Fibroblast of lung (primary cell): ENCODE results near the gene TSSK6. TPM values are rescaled to one million over a fixed set of nuclear protein-coding genes. Genes with fewer than 3 reads are reported as not detected.

Experiments used
- DNase-seq, 2 donors: peaks; one replicate each; pipeline versions ENCODE4 v3.0.0 to v3.0.0-alpha.2; 2010; ENCODE audit warnings: low read depth in 2 of 2
- H2AFZ ChIP-seq: 2 replicates; pipeline ENCODE4 v1.5.1; 2012; ENCODE audit warnings: low read length, control low read depth, inconsistent platforms
- H3K27ac ChIP-seq: 2 replicates; pipeline ENCODE4 v1.5.1; 2011; ENCODE audit warnings: low read length, control low read depth; ENCODE audit not compliant: insufficient read depth
- H3K27me3 ChIP-seq: 2 replicates; pipeline ENCODE4 v1.5.1; 2011; ENCODE audit warnings: mild to moderate bottlenecking, low read length; ENCODE audit not compliant: control insufficient read depth, insufficient read depth
- H3K36me3 ChIP-seq: 2 replicates; pipeline ENCODE4 v1.5.1; 2011; ENCODE audit warnings: low read length; ENCODE audit not compliant: control insufficient read depth, insufficient read depth
- H3K4me1 ChIP-seq: 2 replicates; pipeline ENCODE4 v1.5.1; 2011; ENCODE audit warnings: low read length; ENCODE audit not compliant: control insufficient read depth, insufficient read depth; ENCODE audit errors: extremely low read depth
- H3K4me2 ChIP-seq: 2 replicates; pipeline ENCODE4 v1.5.1; 2011; ENCODE audit warnings: low read length, control low read depth; ENCODE audit not compliant: insufficient read depth; ENCODE audit errors: extremely low read depth
- H3K4me3 ChIP-seq, 4 experiments: fragments of 200-600 bp in 1 of 4; sonication (generic) in 1 of 4; replicated peaks in 1 of 4; 2 replicates each; pipeline ENCODE4 v1.5.1; 2011 to 2016; ENCODE audit warnings: low read length in 4 of 4, low read depth in 3 of 4, mild to moderate bottlenecking in 3 of 4, control low read depth in 2 of 4, inconsistent platforms in 1 of 4, mixed read lengths in 1 of 4; ENCODE audit not compliant: insufficient read depth in 1 of 4; ENCODE audit errors: control extremely low read depth in 1 of 4
- H3K79me2 ChIP-seq: 2 replicates; pipeline ENCODE4 v1.5.1; 2012; ENCODE audit warnings: mild to moderate bottlenecking, low read length, inconsistent platforms; ENCODE audit not compliant: control insufficient read depth, insufficient read depth
- H3K9ac ChIP-seq: 2 replicates; pipeline ENCODE4 v1.5.1; 2011; ENCODE audit warnings: mild to moderate bottlenecking, low read length, control low read depth; ENCODE audit not compliant: insufficient read depth
- H3K9me3 ChIP-seq: 2 replicates; pipeline ENCODE4 v1.5.1; 2012; ENCODE audit warnings: low read depth, low read length; ENCODE audit not compliant: control insufficient read depth, insufficient read depth
- H4K20me1 ChIP-seq: 2 replicates; pipeline ENCODE4 v1.5.1; 2011; ENCODE audit warnings: low read length; ENCODE audit not compliant: control insufficient read depth, insufficient read depth; ENCODE audit errors: extremely low read depth
- CTCF ChIP-seq, 2 donors: IDR thresholded peaks in 1 of 2; conservative IDR thresholded peaks in 1 of 2; 1 replicate in 1 of 2; 2 replicates in 1 of 2; pipeline ENCODE4 v1.5.1; 2011 to 2012; ENCODE audit warnings: low read length in 2 of 2, control low read depth in 1 of 2, inconsistent platforms in 1 of 2, low read depth in 1 of 2, mild to moderate bottlenecking in 1 of 2
- EZH2 ChIP-seq: IDR thresholded peaks from 2 replicates; pipeline ENCODE4 v1.5.1; 2012; ENCODE audit warnings: low read length, control low read depth, mild to moderate bottlenecking; ENCODE audit errors: missing control alignments
- polyA plus RNA-seq, 2 donors: library from polyadenylated mRNA; depleted of rRNA in 1 of 2; stranded (reverse) in 1 of 2; unstranded in 1 of 2; fragments of >200 nt; gene quantifications; 2 replicates each; pipeline ENCODE4 v1.2.1, GENCODE V29; 2011 to 2012; ENCODE audit warnings: missing spikeins in 1 of 2
- total RNA-seq: library from RNA; depleted of rRNA; stranded (reverse); fragments of >200 nt; gene quantifications from 2 replicates; pipeline ENCODE4 v1.2.1, GENCODE V29; 2014

TSSK6 gene
- total and polyA plus RNA-seq, 2 donors (not counting 1 experiment from before 2014, with no cell fraction given) = 0.47 to 5.8 TPM

- peak overlapping the region; percentile 45 for H3K9ac ChIP-seq
- no peaks in the 10 kb centered on the region for H4K20me1 ChIP-seq
- TF ChIP-seq EZH2 = no peak
- TF ChIP-seq CTCF (conservative IDR thresholded peaks at IDR 0.05 in 1 of 2, IDR thresholded peaks at IDR 0.05 in 1 of 2; ENCODE audit: low read depth in 1 of 2, low read length in 2 of 2) = no peak
Observed at GRCh38 chr19:19489804-19490204, 25.5 kb downstream of the TSSK6 start.

GRCh38 chr19:19488875-19489690 lies 26.3 kb downstream of the TSSK6 start:
- Histone ChIP-seq H3K36me3 (peaks cover 10% of the 10 kb centered on the region), H3K4me3 (peak overlapping the region in 2 of 4 experiments; percentile 18 to 37), H3K4me1 (peaks cover 34% of the 10 kb centered on the region)

More at GRCh38 chr19:19489804-19490204, 25.5 kb downstream of the TSSK6 start:
- Histone ChIP-seq H3K36me3 (peaks cover 16% of the 10 kb centered on the region), H3K4me3 (peak overlapping the region in 1 of 4 experiments; percentile 19), H3K27me3 (no peaks in the 10 kb centered on the region), H3K4me2 (peak overlapping the region; percentile 68), H2AFZ (no peak overlapping the region), H3K4me1 (peaks cover 33% of the 10 kb centered on the region), H3K27ac (peak overlapping the region; percentile 87), H3K9me3 (no peaks in the 10 kb centered on the region), H3K79me2 (peaks cover 50% of the 10 kb centered on the region)
- no peak for DNase-seq

More at GRCh38 chr19:19488875-19489690, 26.3 kb downstream of the TSSK6 start:
- TF ChIP-seq EZH2 (no peak), CTCF (conservative IDR thresholded peaks at IDR 0.05 in 1 of 2, IDR thresholded peaks at IDR 0.05 in 1 of 2; ENCODE audit: low read depth in 1 of 2, low read length in 2 of 2) (no peak)
- DNase-seq = peak; percentile 92 to 96
- Histone ChIP-seq H3K9me3 (no peaks in the 10 kb centered on the region), H3K79me2 (peaks cover 51% of the 10 kb centered on the region), H3K4me2 (peak overlapping the region; percentile 68), H3K9ac (peak overlapping the region; percentile 51), H3K27me3 (no peaks in the 10 kb centered on the region), H4K20me1 (no peaks in the 10 kb centered on the region), H2AFZ (no peak overlapping the region), H3K27ac (peak overlapping the region; percentile 87)
